Upper lobe of left lung (tissue), 6 donors: Measurements from ENCODE around the gene KCNIP2. TPM values are rescaled to one million over a fixed set of nuclear protein-coding genes. Genes with fewer than 3 reads are reported as not detected.

Experiments
- ATAC-seq, 2 donors: fragments of 200-7000 bp; cut with Tn5 transposase; one replicate each; pipeline ENCODE4 v1.9.1; 2022; ENCODE audit warnings: mild to moderate bottlenecking in 2 of 2, moderate library complexity in 2 of 2; ENCODE audit not compliant: low FRiP score in 2 of 2
- DNase-seq, 2 donors: peaks; one replicate each; pipeline ENCODE4 v3.0.0-alpha.2; 2019 to 2020
- H3K27ac ChIP-seq, 4 donors: fragments of 200-600 bp; sonication (generic); one replicate each; pipeline ENCODE4 v1.5.1; 2016 to 2019
- H3K27me3 ChIP-seq, 4 donors: fragments of 200-600 bp; sonication (generic); one replicate each; pipeline ENCODE4 v1.5.1; 2017 to 2019
- H3K36me3 ChIP-seq, 4 donors: fragments of 200-600 bp; sonication (generic); one replicate each; pipeline ENCODE4 v1.5.1; 2016 to 2019
- H3K4me1 ChIP-seq, 4 donors: fragments of 200-600 bp; sonication (generic); one replicate each; pipeline ENCODE4 v1.5.1; 2018 to 2019
- H3K4me3 ChIP-seq, 4 donors: fragments of 200-600 bp; sonication (generic); one replicate each; pipeline ENCODE4 v1.5.1; 2017 to 2019; ENCODE audit warnings: mild to moderate bottlenecking in 2 of 4, moderate library complexity in 1 of 4
- H3K9me3 ChIP-seq, 4 donors: fragments of 200-600 bp; sonication (generic); one replicate each; pipeline ENCODE4 v1.5.1; 2018 to 2019
- CTCF ChIP-seq, 6 experiments: fragments of 450-650 bp in 4 of 6; fragments of 200-600 bp in 2 of 6; sonication (generic) in 2 of 6; IDR thresholded peaks; one replicate each; pipeline ENCODE4 v1.5.1; 2016 to 2019; ENCODE audit warnings: antibody characterized with exemption in 6 of 6
- EP300 ChIP-seq, 4 donors: sonication (generic); formaldehyde crosslinking; IDR thresholded peaks; one replicate each; pipeline ENCODE4 v1.5.1; 2017; ENCODE audit warnings: antibody characterized with exemption in 4 of 4, control low read depth in 2 of 4
- POLR2A ChIP-seq, 4 donors: fragments of 450-650 bp; IDR thresholded peaks; one replicate each; pipeline ENCODE4 v1.5.1; 2016 to 2017; ENCODE audit warnings: antibody characterized with exemption in 4 of 4, mild to moderate bottlenecking in 2 of 4
- POLR2AphosphoS5 ChIP-seq, 2 donors: sonication (generic); formaldehyde crosslinking; IDR thresholded peaks; one replicate each; pipeline ENCODE4 v1.5.1; 2017; ENCODE audit warnings: antibody characterized with exemption in 2 of 2
- WGBS, 2 donors: methylation state at CpG; one replicate each; pipeline ENCODE4 v1.1.5; 2017 to 2018; 5-methylcytosine and 5-hydroxymethylcytosine counted together
- total RNA-seq, 6 donors: library from RNA; depleted of rRNA in 4 of 6; stranded (reverse); fragments of >200 nt in 4 of 6; gene quantifications; one replicate each; pipeline versions ENCODE4 v1.1.0 to v1.2.1, GENCODE V29; 2016 to 2021
- donor health status: DM: no; HTN: no; CAD: no; lungs with moderate emphysema.
- donor health status: DM: no; HTN: yes; CAD: no; lungs with severe emphysema.

KCNIP2 gene
- total RNA-seq, 6 donors from 2014 or later = 0.76 to 21.0 (median 3.8) TPM

GRCh38 chr10:101858723-101859500, 15.3 kb upstream of the KCNIP2 start:
- no peaks in the 10 kb centered on the region for H3K4me1 ChIP-seq
- no peaks in the 10 kb centered on the region for H3K27me3 ChIP-seq
- H3K9me3 ChIP-seq = peaks cover 0 to 8% (median 4%) of the 10 kb centered on the region in 4 donors
- TF ChIP-seq POLR2AphosphoS5 (IDR thresholded peaks at IDR 0.05) (no peak), POLR2A (IDR thresholded peaks at IDR 0.05) (no peak), EP300 (IDR thresholded peaks at IDR 0.05) (no peak), CTCF (IDR thresholded peaks at IDR 0.05) (no peak)
- H3K27ac ChIP-seq = no peak overlapping the region
- no peak for DNase-seq
- no peak for ATAC-seq
- peaks cover 0 to 7% (median 0%) of the 10 kb centered on the region in 4 donors for H3K36me3 ChIP-seq
- WGBS, 2 donors = 82 to 87% methylated on average over 3 of the region's 3 CpGs
- H3K4me3 ChIP-seq = no peak overlapping the region

- Histone ChIP-seq H3K27me3 (no peaks in the 10 kb centered on the region), H3K27ac (no peak overlapping the region), H3K9me3 (peaks cover 0 to 8% (median 4%) of the 10 kb centered on the region in 4 donors), H3K4me3 (no peak overlapping the region), H3K4me1 (no peaks in the 10 kb centered on the region), H3K36me3 (peaks cover 0 to 7% (median 0%) of the 10 kb centered on the region in 4 donors)
- ATAC-seq (no peak), DNase-seq (no peak)
- 100% methylated on average over 1 of the region's 1 CpG for WGBS, 2 donors
- TF ChIP-seq POLR2AphosphoS5 (IDR thresholded peaks at IDR 0.05) (no peak), CTCF (IDR thresholded peaks at IDR 0.05) (no peak), POLR2A (IDR thresholded peaks at IDR 0.05) (no peak), EP300 (IDR thresholded peaks at IDR 0.05) (no peak)
Measured at GRCh38 chr10:101857802-101858476, 14.3 kb upstream of the KCNIP2 start.

- TF ChIP-seq POLR2A (IDR thresholded peaks at IDR 0.05) = no peak
- no peak for TF ChIP-seq EP300 (IDR thresholded peaks at IDR 0.05)
- TF ChIP-seq POLR2AphosphoS5 (IDR thresholded peaks at IDR 0.05) = no peak
- TF ChIP-seq CTCF (IDR thresholded peaks at IDR 0.05) = no peak
- ATAC-seq = no peak
- no peak overlapping the region for H3K27ac ChIP-seq
- H3K36me3 ChIP-seq = no peaks in the 10 kb centered on the region
- no peaks in the 10 kb centered on the region for H3K4me1 ChIP-seq
- H3K27me3 ChIP-seq = no peaks in the 10 kb centered on the region
- H3K4me3 ChIP-seq = no peak overlapping the region
- peaks cover 0 to 8% (median 4%) of the 10 kb centered on the region in 4 donors for H3K9me3 ChIP-seq
- DNase-seq = no peak
Measured at GRCh38 chr10:101856626-101857025, 13.0 kb upstream of the KCNIP2 start.

GRCh38 chr10:101851411-101852116, 8.0 kb upstream of the KCNIP2 start:
- H3K4me1 ChIP-seq = peaks cover 3 to 24% (median 17%) of the 10 kb centered on the region in 4 donors
- H3K4me3 ChIP-seq = no peak overlapping the region
- no peak for TF ChIP-seq CTCF (IDR thresholded peaks at IDR 0.05)
- no peak for TF ChIP-seq POLR2AphosphoS5 (IDR thresholded peaks at IDR 0.05)
- TF ChIP-seq EP300 (IDR thresholded peaks at IDR 0.05) = no peak
- TF ChIP-seq POLR2A (IDR thresholded peaks at IDR 0.05) = no peak
- 89 to 90% methylated on average over 4 of the region's 4 CpGs for WGBS, 2 donors
- DNase-seq (no peak), ATAC-seq (no peak)
- no peaks in the 10 kb centered on the region for H3K9me3 ChIP-seq
- no peak overlapping the region for H3K27ac ChIP-seq
- peaks cover 0 to 18% (median 6%) of the 10 kb centered on the region in 4 donors for H3K36me3 ChIP-seq
- H3K27me3 ChIP-seq = no peaks in the 10 kb centered on the region
